ENCODE results near the gene WBP2NL. TPM values are rescaled to one million over a fixed set of nuclear protein-coding genes. Genes with fewer than 3 reads are reported as not detected.

The WBP2NL gene
- total RNA-seq, 1 experiment from 2014 or later, result 0.22 TPM

DNA sequence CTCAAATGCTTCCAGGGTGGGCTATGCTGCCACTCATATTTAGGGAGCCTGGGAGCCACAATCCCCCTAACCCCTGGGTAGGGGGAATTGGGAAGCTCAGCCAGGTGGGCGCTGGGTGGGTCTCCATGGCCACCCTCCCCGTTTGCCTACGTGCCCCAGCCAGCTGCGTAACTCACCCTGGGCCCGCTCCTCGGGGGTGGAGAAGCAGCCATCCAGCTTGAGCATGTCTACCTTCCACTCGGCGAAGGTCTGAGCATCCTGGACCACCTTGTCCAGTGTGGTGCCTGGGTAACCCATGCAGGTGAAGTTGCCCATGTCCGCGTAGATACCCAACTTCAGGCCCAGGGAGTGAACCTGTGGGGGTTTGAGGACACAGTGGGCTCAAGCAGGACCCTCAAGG lies 68.3 kb downstream of the WBP2NL start:
- Histone ChIP-seq H3K23ac (ENCODE audit: insufficient read length, low read depth, low read length) (no peak overlapping the region), H2BK15ac (ENCODE audit: low read depth, low read length) (no peak overlapping the region), H3K9ac (ENCODE audit: extremely low read depth, insufficient read length, low read length) (no peak overlapping the region), H4K5ac (ENCODE audit: insufficient read length, low read depth, low read length) (no peak overlapping the region), H3T11ph (ENCODE audit: low read length) (no peak overlapping the region), H3K18ac (ENCODE audit: insufficient read length, low read depth, low read length) (no peak overlapping the region), H3K14ac (ENCODE audit: insufficient read depth, low read length) (no peak overlapping the region), H2BK20ac (ENCODE audit: low read depth, low read length, poor library complexity, severe bottlenecking) (no peak overlapping the region), H4K20me1 (ENCODE audit: control insufficient read depth, insufficient read depth, insufficient read length) (no peaks in the 10 kb centered on the region), H3K23me2 (ENCODE audit: insufficient read length, low read depth, low read length, poor library complexity, severe bottlenecking) (peaks cover 8% of the 10 kb centered on the region), H2BK5ac (ENCODE audit: insufficient read length, low read length) (no peak overlapping the region), H3K4me2 (ENCODE audit: insufficient read depth, insufficient read length, low read length) (no peak overlapping the region), H3K27me3 (ENCODE audit: insufficient read depth, low read length) (no peaks in the 10 kb centered on the region), H2BK120ac (ENCODE audit: low read depth, low read length, poor library complexity, severe bottlenecking) (no peak overlapping the region), H4K8ac (replicated peaks; ENCODE audit: insufficient read length, low read depth, low read length) (no peak overlapping the region), H2AK5ac (ENCODE audit: insufficient read length, low read length) (no peak overlapping the region), H3K56ac (ENCODE audit: insufficient read length, low read depth, low read length) (no peak overlapping the region), H3K79me1 (ENCODE audit: insufficient read depth, low read depth, low read length, poor library complexity, severe bottlenecking) (no peaks in the 10 kb centered on the region), H4K91ac (ENCODE audit: insufficient read length, low read depth, low read length) (no peak overlapping the region), H3K9me3 (ENCODE audit: control insufficient read depth, low read depth, low read length) (no peaks in the 10 kb centered on the region), H3K4me1 (ENCODE audit: insufficient read depth, low read length) (peaks cover 10% of the 10 kb centered on the region; the same call in 1 of the 2 replicates), H2AFZ (ENCODE audit: low read length) (no peak overlapping the region), H3K79me2 (ENCODE audit: insufficient read depth, low read length) (no peaks in the 10 kb centered on the region), H3K4ac (ENCODE audit: low read depth, low read length) (no peak overlapping the region), H2BK12ac (ENCODE audit: insufficient read length, low read depth, low read length) (no peak overlapping the region), H3K27ac (ENCODE audit: insufficient read length, low read depth, low read length) (no peak overlapping the region)
- DNase-seq, result no peak
- Mint-ChIP-seq H3K9me3 (no peaks in the 10 kb centered on the region; a peak in 2 of 5 replicates), H3K4me1 (peaks cover 28 to 34% of the 10 kb centered on the region in 2 experiments), H3K4me3 (no peak overlapping the region), H3K27ac (no peak overlapping the region), H3K36me3 (ENCODE audit: insufficient read depth in 1 of 3, low read depth in 3 of 3) (peaks cover 23 to 49% (median 38%) of the 10 kb centered on the region in 3 experiments), H3K27me3 (ENCODE audit: low read depth) (no peaks in the 10 kb centered on the region; the same call in none of the 2 replicates)
- no CpG with 5 or more reads among the region's 10 CpGs for WGBS (ENCODE audit: extremely low coverage, insufficient read length, low lambda C conversion rate)
- TF ChIP-seq, protein P1, sequence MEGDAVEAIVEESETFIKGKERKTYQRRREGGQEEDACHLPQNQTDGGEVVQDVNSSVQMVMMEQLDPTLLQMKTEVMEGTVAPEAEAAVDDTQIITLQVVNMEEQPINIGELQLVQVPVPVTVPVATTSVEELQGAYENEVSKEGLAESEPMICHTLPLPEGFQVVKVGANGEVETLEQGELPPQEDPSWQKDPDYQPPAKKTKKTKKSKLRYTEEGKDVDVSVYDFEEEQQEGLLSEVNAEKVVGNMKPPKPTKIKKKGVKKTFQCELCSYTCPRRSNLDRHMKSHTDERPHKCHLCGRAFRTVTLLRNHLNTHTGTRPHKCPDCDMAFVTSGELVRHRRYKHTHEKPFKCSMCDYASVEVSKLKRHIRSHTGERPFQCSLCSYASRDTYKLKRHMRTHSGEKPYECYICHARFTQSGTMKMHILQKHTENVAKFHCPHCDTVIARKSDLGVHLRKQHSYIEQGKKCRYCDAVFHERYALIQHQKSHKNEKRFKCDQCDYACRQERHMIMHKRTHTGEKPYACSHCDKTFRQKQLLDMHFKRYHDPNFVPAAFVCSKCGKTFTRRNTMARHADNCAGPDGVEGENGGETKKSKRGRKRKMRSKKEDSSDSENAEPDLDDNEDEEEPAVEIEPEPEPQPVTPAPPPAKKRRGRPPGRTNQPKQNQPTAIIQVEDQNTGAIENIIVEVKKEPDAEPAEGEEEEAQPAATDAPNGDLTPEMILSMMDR (conservative IDR thresholded peaks at IDR 0.05), result no peak
